ENCODE data around the gene TBRG1.

The TBRG1 gene, protein sequence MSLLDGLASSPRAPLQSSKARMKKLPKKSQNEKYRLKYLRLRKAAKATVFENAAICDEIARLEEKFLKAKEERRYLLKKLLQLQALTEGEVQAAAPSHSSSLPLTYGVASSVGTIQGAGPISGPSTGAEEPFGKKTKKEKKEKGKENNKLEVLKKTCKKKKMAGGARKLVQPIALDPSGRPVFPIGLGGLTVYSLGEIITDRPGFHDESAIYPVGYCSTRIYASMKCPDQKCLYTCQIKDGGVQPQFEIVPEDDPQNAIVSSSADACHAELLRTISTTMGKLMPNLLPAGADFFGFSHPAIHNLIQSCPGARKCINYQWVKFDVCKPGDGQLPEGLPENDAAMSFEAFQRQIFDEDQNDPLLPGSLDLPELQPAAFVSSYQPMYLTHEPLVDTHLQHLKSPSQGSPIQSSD

DNA sequence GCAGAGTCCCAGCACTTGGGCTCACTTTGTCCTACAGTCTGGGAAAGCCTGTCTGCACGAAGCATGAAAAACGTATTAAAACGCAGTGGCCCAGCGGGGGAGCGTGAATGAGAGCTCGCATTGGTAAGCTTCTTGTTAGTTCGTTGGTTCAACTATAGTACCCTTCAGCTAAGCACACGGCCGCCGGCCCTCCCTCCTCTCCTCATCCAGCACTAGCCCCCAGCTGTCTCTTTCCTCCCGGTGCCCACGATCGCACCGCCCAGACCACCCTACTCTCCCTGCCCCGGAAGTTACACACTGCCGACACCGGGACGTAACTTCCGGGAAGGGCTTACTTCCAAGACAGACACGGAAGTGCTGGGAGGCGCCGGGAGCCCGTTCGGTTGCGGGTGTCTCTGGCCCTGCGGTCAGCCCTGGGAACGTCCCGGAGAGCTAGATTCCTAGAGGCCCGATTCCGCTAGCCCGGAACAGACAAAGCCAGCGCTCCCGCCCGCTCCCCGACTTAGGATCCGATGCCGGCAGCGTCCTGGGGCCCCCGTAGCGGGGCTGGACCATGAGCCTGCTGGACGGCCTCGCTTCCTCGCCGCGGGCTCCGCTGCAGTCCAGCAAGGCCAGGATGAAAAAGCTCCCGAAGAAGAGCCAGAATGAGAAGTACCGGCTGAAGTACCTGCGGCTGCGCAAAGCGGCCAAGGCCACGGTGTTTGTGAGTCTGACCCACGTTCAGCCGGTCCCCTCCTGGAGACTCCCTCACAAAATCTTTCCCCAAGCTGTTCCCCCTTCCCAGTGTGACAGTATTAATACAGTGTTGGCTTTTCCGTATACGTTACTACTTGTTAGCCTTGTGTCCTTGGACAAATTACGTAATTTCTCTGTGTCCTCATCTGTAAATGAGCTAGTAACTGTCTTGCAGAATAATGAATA, at the start of gene TBRG1:
TSS of gene TBRG1 (plus strand) at position 334 of the 921 bp plus-strand sequence. CDS start at position 554, 220 bp downstream.
- Histone ChIP-seq H3K4me3 (peak within 1 kb of the TSS; percentile 95), H3K27ac (peak within 1 kb of the TSS; percentile 65 to 96)
- TF ChIP-seq, protein P1, sequence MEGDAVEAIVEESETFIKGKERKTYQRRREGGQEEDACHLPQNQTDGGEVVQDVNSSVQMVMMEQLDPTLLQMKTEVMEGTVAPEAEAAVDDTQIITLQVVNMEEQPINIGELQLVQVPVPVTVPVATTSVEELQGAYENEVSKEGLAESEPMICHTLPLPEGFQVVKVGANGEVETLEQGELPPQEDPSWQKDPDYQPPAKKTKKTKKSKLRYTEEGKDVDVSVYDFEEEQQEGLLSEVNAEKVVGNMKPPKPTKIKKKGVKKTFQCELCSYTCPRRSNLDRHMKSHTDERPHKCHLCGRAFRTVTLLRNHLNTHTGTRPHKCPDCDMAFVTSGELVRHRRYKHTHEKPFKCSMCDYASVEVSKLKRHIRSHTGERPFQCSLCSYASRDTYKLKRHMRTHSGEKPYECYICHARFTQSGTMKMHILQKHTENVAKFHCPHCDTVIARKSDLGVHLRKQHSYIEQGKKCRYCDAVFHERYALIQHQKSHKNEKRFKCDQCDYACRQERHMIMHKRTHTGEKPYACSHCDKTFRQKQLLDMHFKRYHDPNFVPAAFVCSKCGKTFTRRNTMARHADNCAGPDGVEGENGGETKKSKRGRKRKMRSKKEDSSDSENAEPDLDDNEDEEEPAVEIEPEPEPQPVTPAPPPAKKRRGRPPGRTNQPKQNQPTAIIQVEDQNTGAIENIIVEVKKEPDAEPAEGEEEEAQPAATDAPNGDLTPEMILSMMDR (IDR thresholded peaks at IDR 0.05), result no peak
- peak; percentile 94 for DNase-seq (ENCODE audit: low spot score)

DNA sequence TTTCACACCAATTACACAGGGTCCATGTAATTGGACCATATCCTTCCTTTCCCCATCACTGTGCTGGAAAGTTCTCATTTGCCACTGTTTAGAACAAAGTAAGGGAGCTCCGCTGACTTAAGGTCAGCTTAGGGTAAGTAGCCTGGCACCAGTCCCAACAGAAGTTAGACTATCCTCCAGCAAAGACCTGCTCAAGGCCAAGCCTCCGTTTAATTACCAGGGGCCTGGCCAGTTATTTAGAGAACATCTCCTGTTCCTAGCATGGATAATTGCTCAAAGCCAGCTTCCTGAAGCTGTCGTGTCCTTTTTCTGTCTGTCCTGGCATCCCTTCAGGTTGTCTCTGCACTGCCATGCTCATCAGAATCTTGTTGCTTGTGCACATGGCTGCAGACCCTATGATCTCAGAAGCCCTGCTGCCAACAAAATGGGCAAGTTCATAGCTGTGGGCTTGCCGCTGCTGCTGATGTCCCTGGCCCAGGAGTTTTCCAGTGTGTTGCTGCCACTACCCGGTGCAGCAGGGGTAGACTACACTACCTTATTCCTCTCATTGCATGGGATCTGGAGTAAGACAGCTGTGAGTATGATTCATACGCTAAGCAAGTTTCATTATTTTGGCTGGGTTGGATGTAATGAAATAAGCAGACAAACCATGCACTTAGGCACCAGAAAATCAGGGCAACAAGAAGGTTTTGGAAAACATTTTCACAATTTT, 44.8 kb upstream of the TBRG1 start:
- Histone ChIP-seq H3K27ac (no peak overlapping the region), H3K4me3 (no peak overlapping the region)
- DNase-seq (ENCODE audit: low spot score), result no peak
- TF ChIP-seq, protein P1 (IDR thresholded peaks at IDR 0.05), result no peak

DNA sequence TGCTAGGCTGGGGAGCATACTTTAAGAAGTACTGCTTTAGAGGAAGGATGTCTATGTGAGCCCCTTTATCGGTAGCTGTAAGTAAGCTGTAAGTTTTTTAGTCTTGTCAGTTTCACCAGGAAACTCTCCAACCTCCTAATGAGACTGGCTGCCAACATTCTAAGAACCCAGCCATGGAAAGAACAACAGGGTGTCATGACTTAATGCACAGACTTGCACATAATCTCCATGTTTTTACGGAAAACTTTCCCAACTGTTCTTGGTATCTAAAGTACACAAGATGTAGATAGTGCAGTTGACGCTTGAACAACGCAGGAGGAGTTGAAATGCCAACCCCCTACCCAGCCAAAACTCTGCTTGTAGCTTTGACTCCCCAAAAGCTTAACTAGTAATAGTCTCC, 43.9 kb upstream of the TBRG1 start:
- no peak overlapping the region for H3K4me3 ChIP-seq
- no peak overlapping the region for H3K27ac ChIP-seq
- no peak for DNase-seq (ENCODE audit: low spot score)
- TF ChIP-seq, protein P1 (IDR thresholded peaks at IDR 0.05), result no peak

DNA sequence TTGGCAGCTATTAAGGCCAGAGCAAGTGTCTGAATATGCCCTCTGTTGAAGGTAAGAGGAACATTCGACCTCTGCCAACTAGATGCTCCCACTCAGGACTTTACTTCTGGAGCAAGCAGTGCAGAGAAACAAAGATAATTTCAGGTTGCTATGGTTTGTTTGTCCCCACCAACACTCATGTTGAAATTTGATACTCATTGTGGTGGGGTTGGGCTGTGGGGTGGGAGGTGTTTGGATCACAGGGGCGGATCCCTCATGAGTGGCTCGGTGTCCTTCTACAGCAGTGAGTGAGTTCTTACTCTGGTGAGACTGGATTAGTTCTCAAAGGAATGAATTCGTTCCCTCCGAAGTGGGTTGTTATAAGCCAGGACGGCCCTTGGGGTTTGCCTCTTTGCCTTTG, 40.8 kb upstream of the TBRG1 start:
- Histone ChIP-seq H3K4me3 (no peak overlapping the region), H3K27ac (no peak overlapping the region)
- TF ChIP-seq, protein P1 (IDR thresholded peaks at IDR 0.05), result no peak
- DNase-seq (ENCODE audit: low spot score), result no peak

DNA sequence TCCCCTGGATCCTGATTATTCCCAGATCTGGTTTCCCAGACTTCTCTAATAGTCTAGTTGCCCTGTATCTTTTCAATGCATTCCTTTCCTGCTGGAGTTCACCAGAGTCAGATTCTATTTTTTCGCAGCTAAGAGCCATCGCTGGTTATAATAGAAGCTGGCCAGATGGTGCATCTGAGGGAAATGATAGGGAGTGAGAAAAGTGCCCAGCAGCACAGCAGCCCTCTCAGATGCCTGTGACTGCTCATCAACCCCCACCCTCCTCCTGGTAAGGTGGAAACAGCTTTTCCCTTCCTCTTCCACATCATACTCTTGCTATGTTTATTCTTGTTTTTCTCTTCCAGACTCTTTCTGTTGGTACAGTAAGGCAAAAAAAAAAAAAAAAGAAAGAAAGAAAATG, 40.1 kb upstream of the TBRG1 start:
- DNase-seq (ENCODE audit: low spot score), result no peak
- no peak overlapping the region for H3K4me3 ChIP-seq
- H3K27ac ChIP-seq, result no peak overlapping the region
- TF ChIP-seq, protein P1 (IDR thresholded peaks at IDR 0.05), result no peak

DNA sequence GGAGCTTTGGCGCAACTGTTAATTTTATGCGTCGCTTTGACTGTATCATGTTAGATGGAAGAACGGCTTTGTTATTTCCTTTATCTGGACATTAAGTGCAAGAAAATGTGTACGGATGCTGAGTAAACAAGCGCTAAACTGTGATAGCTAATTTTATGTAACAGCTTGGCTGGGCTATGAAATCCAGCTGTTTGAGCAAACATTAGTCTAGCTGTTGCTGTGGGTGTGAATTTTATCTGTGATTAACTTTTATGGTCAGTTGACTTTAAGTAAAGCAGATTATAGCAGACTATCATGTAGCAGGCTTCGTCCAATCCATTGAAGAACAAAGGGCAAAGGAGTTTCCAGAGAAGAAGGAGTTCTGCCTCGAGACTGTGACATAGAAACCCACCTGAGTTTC, 38.9 kb upstream of the TBRG1 start:
- TF ChIP-seq, protein P1 (IDR thresholded peaks at IDR 0.05), result no peak
- Histone ChIP-seq H3K27ac (no peak overlapping the region), H3K4me3 (no peak overlapping the region)
- DNase-seq (ENCODE audit: low spot score), result no peak
